Activated CD8-positive, alpha-beta T cell treated with anti-CD3 and anti-CD28 coated beads, Interleukin-2, amount 10 ng/mL, durations not matched to agents 7 days and 5 days (primary cell): Measurements from ENCODE around the gene BCKDK. TPM values are rescaled to one million over a fixed set of nuclear protein-coding genes. Genes with fewer than 3 reads are reported as not detected.

Source experiments
- ATAC-seq: fragments of 150-1000 bp; cut with Tn5 transposase; one replicate; pipeline ENCODE4 v1.10.0; 2021; ENCODE audit warnings: moderate library complexity
- CTCF ChIA-PET: fragments of 350-600 bp; sonication (Branson Sonifier 250); formaldehyde crosslinking; loops from one replicate; lab custom pipeline; 2021; ENCODE audit warnings: antibody characterized with exemption; lab: Charles Lee
- POLR2A ChIA-PET: fragments of 350-600 bp; sonication (Branson Sonifier 250); formaldehyde crosslinking; loops from one replicate; lab custom pipeline; 2021; ENCODE audit warnings: antibody characterized with exemption; lab: Charles Lee
- DNase-seq: peaks from one replicate; pipeline ENCODE4 v3.0.0-alpha.2; 2020
- H3K27ac Mint-ChIP-seq: one replicate; pipeline ENCODE4 v1.8.0; 2021; ENCODE audit warnings: mild to moderate bottlenecking, mixed read lengths
- H3K27me3 Mint-ChIP-seq: one replicate; pipeline ENCODE4 v1.8.0; 2021; ENCODE audit warnings: low read depth, mixed read lengths
- H3K36me3 Mint-ChIP-seq: one replicate; pipeline ENCODE4 v1.8.0; 2021; ENCODE audit warnings: low read depth, mixed read lengths
- H3K4me1 Mint-ChIP-seq: one replicate; pipeline ENCODE4 v1.8.0; 2021; ENCODE audit warnings: low read depth, mixed read lengths
- H3K4me3 Mint-ChIP-seq: one replicate; pipeline ENCODE4 v1.8.0; 2021; ENCODE audit warnings: mild to moderate bottlenecking, mixed read lengths
- H3K9me3 Mint-ChIP-seq: one replicate; pipeline ENCODE4 v1.8.0; 2022; ENCODE audit warnings: mixed read lengths; ENCODE audit not compliant: insufficient read depth
- total RNA-seq, 2 experiments: library from RNA; stranded (reverse); gene quantifications; one replicate each; pipeline ENCODE4 v1.2.3, GENCODE V29; 2021

Gene BCKDK
- total RNA-seq, 2 experiments from 2014 or later, result 38.9 TPM

DNA sequence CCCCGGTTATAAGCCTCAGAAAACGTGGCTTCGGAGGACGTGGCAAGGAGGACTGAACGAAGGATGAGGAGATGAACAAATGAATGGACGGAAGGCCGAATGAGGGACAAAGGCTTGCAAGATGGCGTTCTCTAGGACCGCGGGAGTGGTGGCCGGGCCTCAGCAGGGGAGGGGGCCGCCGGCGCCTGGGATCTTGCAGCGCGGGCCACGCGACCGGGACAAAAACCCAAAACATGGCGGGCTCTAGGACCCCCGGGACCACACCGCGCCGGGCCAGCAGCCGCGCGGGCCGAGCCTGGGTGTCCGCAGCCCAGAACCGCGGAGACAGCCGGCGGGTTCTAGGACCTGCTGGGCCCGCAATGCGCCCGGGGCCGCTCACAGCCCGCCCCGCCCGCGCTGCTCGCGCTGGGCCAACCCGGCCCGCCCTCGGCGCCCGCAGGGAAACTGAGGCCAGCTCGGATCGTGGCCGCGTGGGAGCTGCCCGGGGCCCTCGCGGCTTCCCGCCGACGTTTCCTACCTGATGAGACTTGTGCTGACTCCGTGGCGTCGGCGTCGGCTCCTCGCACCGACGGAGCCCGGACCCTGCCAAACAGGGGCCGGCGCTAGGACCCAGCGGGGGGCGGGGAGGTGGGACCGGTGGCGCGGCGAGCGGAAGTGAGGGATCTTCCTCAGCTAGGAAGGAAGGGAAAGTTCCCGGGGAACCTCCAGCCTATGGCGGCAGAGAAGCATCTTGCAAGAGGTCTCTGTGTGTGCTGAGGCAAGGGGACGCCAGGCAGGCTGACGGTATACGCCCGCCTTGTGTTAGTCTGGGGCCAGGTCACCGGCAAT, 34.8 kb upstream of the BCKDK start:
- Mint-ChIP-seq H3K27ac (peak overlapping the region; percentile 99), H3K9me3 (no peaks in the 10 kb centered on the region), H3K27me3 (no peaks in the 10 kb centered on the region), H3K4me1 (peaks cover 46% of the 10 kb centered on the region), H3K36me3 (peaks cover 34% of the 10 kb centered on the region), H3K4me3 (peak overlapping the region; percentile 99)
- CTCF ChIA-PET, result interaction anchor here (0.8 to 3.0 kb wide), 15 partner anchors 8 to 800 kb away, joined by 3 to 19 read pairs (median 4); partner anchors contain the start of genes HSD3B7, KAT8, VKORC1 and ZNF267
- DNase-seq, result peak; percentile 91
- POLR2A ChIA-PET, result interaction anchor here (0.6 to 2.7 kb wide), 27 partner anchors 8 to 414 kb away, joined by 3 to 19 read pairs (median 5); partner anchors contain the start of genes ARMC5, FUS, HSD3B7 and KAT8
- ATAC-seq, result peak; percentile 59

DNA sequence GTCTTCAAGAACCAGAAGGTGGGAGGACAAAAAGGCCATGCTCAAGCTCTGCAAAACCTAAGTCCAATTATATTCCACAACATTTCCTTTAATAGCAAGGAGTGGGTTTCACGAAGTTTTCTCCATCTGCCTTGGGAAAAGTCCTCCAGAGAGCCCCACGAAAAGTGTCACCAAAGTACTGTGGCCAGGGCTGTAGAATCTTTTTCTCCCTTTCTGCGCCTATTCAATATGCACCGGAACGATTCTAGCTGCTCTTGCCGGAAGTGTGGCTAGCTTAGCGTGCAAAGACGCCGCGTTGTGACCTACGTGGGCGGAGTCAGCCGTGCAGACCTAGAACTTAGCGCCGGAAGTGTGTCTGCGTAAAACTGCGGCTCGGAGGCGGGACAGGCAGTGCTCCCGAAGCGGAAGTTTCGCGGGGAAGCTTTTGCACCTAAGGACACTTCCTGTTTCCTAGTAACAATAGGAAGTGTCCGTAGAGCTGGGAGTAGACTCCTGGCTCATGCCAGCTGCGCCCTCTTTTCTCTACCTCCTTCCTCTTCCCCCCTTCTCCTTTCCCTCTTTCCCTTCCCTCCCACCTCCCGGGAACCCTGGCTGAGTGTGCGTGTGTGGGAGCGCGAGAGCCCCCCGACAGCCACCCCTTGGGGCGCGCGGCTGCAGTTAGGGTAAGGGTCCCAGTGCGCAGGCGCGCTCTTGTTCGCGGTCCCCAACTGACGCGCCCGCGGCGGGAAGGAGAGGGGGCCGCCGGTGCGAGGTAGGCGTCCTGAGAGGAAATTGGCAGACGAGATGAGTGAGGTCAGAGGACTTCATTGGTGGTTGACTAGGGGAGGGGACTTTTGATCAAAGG, 34.0 kb upstream of the BCKDK start, which contains the start of the genes ZNF646 and ZNF668:
Gene ZNF646, plus strand, starts transcription at position 453 of the 844 bp plus-strand sequence. CDS start 1,903 bp downstream, outside the sequence.
Gene ZNF668, minus strand, starts transcription at position 271 of the 844 bp plus-strand sequence. CDS start 9,781 bp downstream, outside the sequence.
- Mint-ChIP-seq H3K9me3 (no peaks in the 10 kb centered on the region), H3K27ac (peak within 1 kb of the TSS; percentile 99), H3K4me3 (peak within 1 kb of the TSS; percentile 99), H3K4me1 (peaks cover 48% of the 10 kb centered on the region), H3K27me3 (no peaks in the 10 kb centered on the region), H3K36me3 (peaks cover 41% of the 10 kb centered on the region)
- CTCF ChIA-PET, result interaction anchor here (0.8 to 3.0 kb wide), 15 partner anchors 9 to 799 kb away, joined by 3 to 19 read pairs (median 4); partner anchors contain the start of genes HSD3B7, KAT8, VKORC1 and ZNF267
- POLR2A ChIA-PET, result interaction anchor here (0.6 to 2.7 kb wide), 26 partner anchors 9 to 415 kb away, joined by 3 to 19 read pairs (median 5); partner anchors contain the start of genes ARMC5, FUS, HSD3B7 and KAT8
- peak; percentile 100 for DNase-seq
- ATAC-seq, result peak; percentile 77

DNA sequence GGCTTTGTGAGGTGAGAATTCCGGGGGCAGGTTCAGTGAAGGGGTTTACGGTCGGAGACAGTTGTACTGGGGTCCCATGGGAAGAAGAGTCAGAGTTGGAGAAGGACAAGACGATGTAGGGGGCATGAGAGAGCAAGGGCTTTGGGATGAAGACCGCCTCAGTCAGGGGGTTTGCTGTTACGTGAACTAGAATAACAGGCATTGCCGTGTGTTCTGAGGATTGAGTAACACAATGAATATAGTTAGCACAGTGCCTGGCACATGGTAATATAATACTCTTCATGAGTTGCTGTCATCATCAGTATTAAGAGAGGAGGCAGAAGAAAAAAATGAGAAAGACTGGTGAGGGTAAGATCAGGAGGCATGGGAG, 33.4 kb upstream of the BCKDK start:
- POLR2A ChIA-PET, result interaction anchor here (0.6 to 2.7 kb wide), 18 partner anchors 10 to 384 kb away, joined by 3 to 19 read pairs (median 6); partner anchors contain the start of genes ARMC5, FUS, HSD3B7 and KAT8
- peaks cover 50% of the 10 kb centered on the region for H3K4me1 Mint-ChIP-seq
- no peak for ATAC-seq
- peak overlapping the region; percentile 97 for H3K27ac Mint-ChIP-seq
- CTCF ChIA-PET, result interaction anchor here (1.0 to 3.0 kb wide), 8 partner anchors 10 to 798 kb away, joined by 3 to 19 read pairs (median 5); partner anchors contain the start of genes HSD3B7, VKORC1 and ZNF267
- no peaks in the 10 kb centered on the region for H3K27me3 Mint-ChIP-seq
- peak overlapping the region; percentile 93 for H3K4me3 Mint-ChIP-seq
- H3K9me3 Mint-ChIP-seq, result no peaks in the 10 kb centered on the region
- DNase-seq, result no peak
- H3K36me3 Mint-ChIP-seq, result peaks cover 47% of the 10 kb centered on the region

DNA sequence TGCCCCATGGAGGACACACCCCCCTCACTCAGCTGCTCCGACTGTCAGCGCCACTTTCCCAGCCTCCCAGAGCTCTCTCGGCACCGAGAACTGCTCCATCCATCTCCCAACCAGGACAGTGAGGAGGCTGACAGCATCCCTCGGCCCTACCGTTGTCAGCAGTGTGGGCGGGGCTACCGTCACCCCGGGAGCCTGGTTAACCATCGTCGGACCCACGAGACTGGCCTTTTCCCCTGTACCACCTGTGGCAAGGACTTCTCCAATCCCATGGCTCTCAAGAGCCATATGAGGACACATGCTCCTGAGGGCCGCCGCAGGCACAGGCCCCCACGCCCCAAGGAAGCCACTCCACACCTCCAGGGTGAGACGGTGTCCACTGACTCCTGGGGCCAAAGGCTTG, 31.9 kb upstream of the BCKDK start:
- ATAC-seq, result no peak

DNA sequence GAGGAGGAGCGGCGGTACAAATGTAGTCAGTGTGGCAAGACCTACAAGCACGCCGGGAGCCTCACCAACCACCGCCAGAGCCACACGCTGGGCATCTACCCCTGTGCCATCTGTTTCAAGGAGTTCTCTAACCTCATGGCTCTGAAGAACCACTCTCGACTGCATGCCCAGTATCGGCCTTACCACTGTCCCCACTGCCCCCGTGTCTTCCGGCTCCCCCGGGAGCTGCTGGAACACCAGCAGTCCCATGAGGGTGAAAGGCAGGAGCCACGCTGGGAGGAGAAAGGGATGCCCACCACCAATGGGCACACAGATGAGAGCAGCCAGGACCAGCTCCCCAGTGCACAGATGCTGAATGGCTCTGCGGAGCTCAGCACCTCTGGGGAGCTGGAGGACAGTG, 31.2 kb upstream of the BCKDK start:
- DNase-seq (no peak), ATAC-seq (no peak)
- Mint-ChIP-seq H3K27me3 (no peaks in the 10 kb centered on the region), H3K9me3 (no peaks in the 10 kb centered on the region), H3K4me1 (peaks cover 49% of the 10 kb centered on the region), H3K27ac (no peak overlapping the region), H3K4me3 (no peak overlapping the region), H3K36me3 (peaks cover 58% of the 10 kb centered on the region)
- ChIA-PET CTCF (no interaction called here), POLR2A (no interaction called here)

More for the DNA sequence above, 31.9 kb upstream of the BCKDK start:
- ChIA-PET CTCF (interaction anchor here (3.0 kb wide), 1 partner anchor 91 kb away, joined by 15 read pairs; the partner anchor contains the start of gene HSD3B7), POLR2A (no interaction called here)
- Mint-ChIP-seq H3K4me3 (peak overlapping the region; percentile 18), H3K27ac (peak overlapping the region; percentile 63), H3K36me3 (peaks cover 57% of the 10 kb centered on the region), H3K4me1 (peaks cover 56% of the 10 kb centered on the region), H3K9me3 (no peaks in the 10 kb centered on the region), H3K27me3 (no peaks in the 10 kb centered on the region)
- DNase-seq, result no peak

DNA sequence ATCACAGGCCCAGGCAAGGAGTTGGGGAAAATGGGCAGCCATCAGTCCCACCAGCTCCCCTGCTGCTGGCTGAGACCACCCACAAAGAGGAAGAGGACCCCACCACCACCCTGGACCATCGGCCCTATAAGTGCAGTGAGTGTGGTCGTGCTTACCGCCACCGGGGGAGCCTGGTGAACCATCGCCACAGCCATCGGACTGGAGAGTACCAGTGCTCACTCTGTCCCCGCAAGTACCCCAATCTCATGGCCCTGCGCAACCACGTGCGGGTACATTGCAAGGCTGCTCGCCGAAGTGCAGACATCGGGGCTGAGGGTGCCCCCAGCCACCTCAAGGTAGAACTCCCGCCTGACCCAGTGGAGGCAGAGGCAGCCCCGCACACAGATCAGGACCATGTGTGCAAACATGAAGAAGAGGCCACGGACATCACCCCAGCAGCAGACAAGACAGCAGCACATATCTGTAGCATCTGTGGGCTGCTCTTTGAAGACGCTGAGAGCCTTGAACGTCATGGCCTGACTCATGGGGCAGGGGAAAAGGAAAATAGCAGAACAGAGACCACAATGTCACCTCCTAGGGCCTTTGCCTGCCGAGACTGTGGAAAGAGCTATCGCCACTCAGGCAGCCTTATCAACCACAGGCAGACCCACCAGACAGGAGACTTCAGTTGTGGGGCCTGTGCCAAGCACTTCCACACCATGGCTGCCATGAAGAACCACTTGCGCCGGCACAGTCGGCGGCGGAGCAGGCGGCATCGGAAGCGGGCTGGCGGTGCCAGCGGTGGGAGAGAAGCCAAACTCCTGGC, 30.4 kb upstream of the BCKDK start:
- no peaks in the 10 kb centered on the region for H3K9me3 Mint-ChIP-seq
- DNase-seq (no peak), ATAC-seq (no peak)
- H3K27me3 Mint-ChIP-seq, result no peaks in the 10 kb centered on the region
- peaks cover 54% of the 10 kb centered on the region for H3K36me3 Mint-ChIP-seq
- H3K4me1 Mint-ChIP-seq, result peaks cover 50% of the 10 kb centered on the region
- ChIA-PET POLR2A (no interaction called here), CTCF (no interaction called here)
- H3K4me3 Mint-ChIP-seq, result no peak overlapping the region
- no peak overlapping the region for H3K27ac Mint-ChIP-seq

DNA sequence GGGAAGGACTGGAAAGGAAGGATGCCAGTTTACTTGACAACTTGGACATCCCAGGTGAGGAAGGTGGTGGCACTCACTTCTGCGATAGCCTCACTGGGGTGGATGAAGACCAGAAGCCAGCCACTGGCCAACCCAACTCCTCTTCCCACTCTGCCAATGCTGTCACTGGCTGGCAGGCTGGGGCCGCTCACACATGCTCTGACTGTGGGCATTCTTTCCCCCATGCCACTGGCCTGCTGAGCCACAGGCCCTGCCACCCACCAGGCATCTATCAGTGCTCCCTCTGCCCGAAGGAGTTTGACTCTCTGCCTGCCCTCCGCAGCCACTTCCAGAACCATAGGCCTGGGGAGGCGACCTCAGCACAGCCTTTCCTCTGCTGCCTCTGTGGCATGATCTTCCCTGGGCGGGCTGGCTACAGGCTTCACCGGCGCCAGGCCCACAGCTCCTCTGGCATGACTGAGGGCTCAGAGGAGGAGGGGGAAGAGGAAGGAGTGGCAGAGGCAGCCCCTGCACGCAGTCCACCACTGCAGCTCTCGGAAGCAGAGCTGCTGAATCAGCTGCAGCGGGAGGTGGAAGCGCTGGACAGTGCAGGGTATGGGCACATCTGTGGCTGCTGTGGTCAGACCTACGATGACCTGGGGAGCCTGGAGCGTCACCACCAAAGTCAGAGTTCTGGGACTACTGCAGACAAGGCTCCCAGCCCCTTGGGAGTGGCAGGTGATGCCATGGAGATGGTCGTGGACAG, 29.4 kb upstream of the BCKDK start:
- no peak for DNase-seq
- ChIA-PET POLR2A (no interaction called here), CTCF (interaction anchor here (0.9 kb wide), 1 partner anchor 63 kb away, joined by 4 read pairs; no protein-coding TSS in a partner anchor)
- Mint-ChIP-seq H3K36me3 (peaks cover 55% of the 10 kb centered on the region), H3K27me3 (no peaks in the 10 kb centered on the region), H3K9me3 (no peaks in the 10 kb centered on the region), H3K4me1 (peaks cover 50% of the 10 kb centered on the region), H3K27ac (no peak overlapping the region), H3K4me3 (no peak overlapping the region)
- ATAC-seq, result no peak

DNA sequence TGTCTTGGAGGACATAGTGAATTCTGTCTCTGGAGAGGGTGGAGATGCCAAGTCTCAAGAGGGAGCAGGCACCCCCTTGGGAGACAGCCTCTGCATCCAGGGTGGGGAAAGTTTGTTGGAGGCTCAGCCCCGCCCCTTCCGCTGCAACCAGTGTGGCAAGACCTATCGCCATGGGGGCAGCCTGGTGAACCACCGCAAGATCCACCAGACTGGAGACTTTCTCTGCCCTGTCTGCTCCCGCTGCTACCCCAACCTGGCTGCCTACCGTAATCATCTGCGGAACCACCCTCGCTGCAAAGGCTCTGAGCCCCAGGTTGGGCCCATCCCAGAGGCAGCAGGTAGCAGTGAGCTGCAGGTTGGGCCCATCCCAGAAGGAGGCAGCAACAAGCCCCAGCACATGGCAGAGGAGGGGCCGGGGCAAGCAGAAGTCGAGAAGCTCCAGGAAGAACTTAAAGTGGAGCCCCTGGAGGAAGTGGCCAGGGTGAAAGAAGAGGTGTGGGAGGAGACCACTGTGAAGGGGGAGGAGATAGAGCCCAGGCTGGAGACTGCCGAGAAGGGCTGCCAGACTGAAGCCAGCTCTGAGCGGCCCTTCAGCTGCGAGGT, 28.7 kb upstream of the BCKDK start:
- Mint-ChIP-seq H3K36me3 (peaks cover 55% of the 10 kb centered on the region), H3K4me3 (no peak overlapping the region), H3K9me3 (no peaks in the 10 kb centered on the region), H3K4me1 (peaks cover 50% of the 10 kb centered on the region), H3K27ac (peak overlapping the region; percentile 49), H3K27me3 (no peaks in the 10 kb centered on the region)
- DNase-seq (no peak), ATAC-seq (no peak)
- ChIA-PET POLR2A (no interaction called here), CTCF (interaction anchor here (0.9 kb wide), 1 partner anchor 63 kb away, joined by 4 read pairs; no protein-coding TSS in a partner anchor)

DNA sequence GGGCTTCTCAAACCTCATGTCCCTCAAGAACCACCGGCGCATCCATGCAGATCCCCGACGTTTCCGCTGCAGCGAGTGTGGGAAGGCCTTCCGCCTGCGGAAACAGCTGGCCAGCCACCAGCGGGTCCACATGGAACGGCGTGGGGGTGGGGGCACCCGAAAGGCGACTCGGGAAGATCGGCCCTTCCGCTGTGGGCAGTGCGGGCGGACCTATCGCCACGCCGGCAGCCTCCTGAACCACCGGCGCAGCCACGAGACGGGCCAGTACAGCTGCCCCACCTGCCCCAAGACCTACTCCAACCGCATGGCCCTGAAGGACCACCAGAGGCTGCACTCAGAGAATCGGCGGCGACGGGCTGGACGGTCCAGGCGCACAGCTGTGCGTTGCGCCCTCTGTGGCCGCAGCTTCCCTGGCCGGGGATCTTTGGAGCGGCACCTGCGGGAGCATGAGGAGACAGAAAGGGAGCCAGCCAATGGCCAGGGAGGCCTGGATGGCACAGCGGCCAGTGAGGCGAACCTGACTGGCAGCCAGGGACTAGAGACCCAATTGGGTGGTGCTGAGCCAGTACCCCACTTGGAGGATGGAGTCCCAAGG, 28.1 kb upstream of the BCKDK start:
- POLR2A ChIA-PET, result no interaction called here
- H3K9me3 Mint-ChIP-seq, result no peaks in the 10 kb centered on the region
- H3K4me1 Mint-ChIP-seq, result peaks cover 43% of the 10 kb centered on the region
- CTCF ChIA-PET, result interaction anchor here (0.9 kb wide), 1 partner anchor 62 kb away, joined by 4 read pairs; no protein-coding TSS in a partner anchor
- no peaks in the 10 kb centered on the region for H3K27me3 Mint-ChIP-seq
- ATAC-seq, result no peak
- peaks cover 49% of the 10 kb centered on the region for H3K36me3 Mint-ChIP-seq
- DNase-seq, result no peak
- H3K27ac Mint-ChIP-seq, result no peak overlapping the region
- H3K4me3 Mint-ChIP-seq, result no peak overlapping the region
